HepG2 (cell line): Measurements from ENCODE around the gene CRIM1. TPM values are rescaled to one million over a fixed set of nuclear protein-coding genes. Genes with fewer than 3 reads are reported as not detected.

ENCODE experiments used
- ARID5B ChIP-seq: IDR thresholded peaks from 2 replicates; pipeline ENCODE4 v1.4.0; 2020; ENCODE audit warnings: mild to moderate bottlenecking, missing genetic modification reagents
- BCL6 ChIP-seq: IDR thresholded peaks from 2 replicates; pipeline ENCODE4 v1.6.1; 2016; ENCODE audit warnings: missing genetic modification reagents, missing compliant biosample characterization
- CEBPB ChIP-seq: IDR thresholded peaks from 2 replicates; pipeline ENCODE4 v1.6.1; 2011; ENCODE audit warnings: low read depth, low read length, improper control_type of control experiment, borderline replicate concordance
- DMAP1 ChIP-seq: IDR thresholded peaks from 2 replicates; pipeline ENCODE4 v1.6.1; 2016
- EHMT2 ChIP-seq: fragments of 200-600 bp; sonication (generic); IDR thresholded peaks from 2 replicates; pipeline ENCODE4 v1.7.0; 2017; ENCODE audit warnings: antibody characterized with exemption, low read depth, low read length, borderline replicate concordance
- FLYWCH1 ChIP-seq: sonication (generic); formaldehyde crosslinking; IDR thresholded peaks from 2 replicates; pipeline ENCODE4 v1.8.1; 2023; ENCODE audit warnings: mild to moderate bottlenecking, missing genetic modification reagents
- FOSL2 ChIP-seq: sonication (generic); formaldehyde crosslinking; IDR thresholded peaks from 2 replicates; pipeline ENCODE4 v1.4.0; 2020; ENCODE audit warnings: missing genetic modification reagents
- FOXA1 ChIP-seq, 2 experiments: fragments of 450-650 bp in 1 of 2; sonication (generic) in 1 of 2; formaldehyde crosslinking in 1 of 2; IDR thresholded peaks; 2 replicates each; pipeline versions ENCODE4 v1.4.0 to v1.6.1; 2016 to 2020; ENCODE audit warnings: missing genetic modification reagents in 1 of 2
- GTF2F1 ChIP-seq: fragments of 150-350 bp; IDR thresholded peaks from 2 replicates; pipeline ENCODE4 v1.6.1; 2014; ENCODE audit warnings: low read length
- HBP1 ChIP-seq: IDR thresholded peaks from 2 replicates; pipeline ENCODE4 v1.6.1; 2016; ENCODE audit warnings: low read depth, control low read depth
- HDAC2 ChIP-seq: sonication (generic); formaldehyde crosslinking; IDR thresholded peaks from 2 replicates; pipeline ENCODE4 v1.4.0; 2020; ENCODE audit warnings: missing genetic modification reagents
- KLF6 ChIP-seq: IDR thresholded peaks from 2 replicates; pipeline ENCODE4 v1.8.0; 2016; ENCODE audit warnings: missing biosample characterization, missing genetic modification reagents
- NCOA2 ChIP-seq: sonication (generic); formaldehyde crosslinking; IDR thresholded peaks from 2 replicates; pipeline ENCODE4 v1.8.0; 2022; ENCODE audit warnings: inconsistent platforms
- ONECUT2 ChIP-seq: sonication (generic); formaldehyde crosslinking; IDR thresholded peaks from 2 replicates; pipeline ENCODE4 v1.4.0; 2020; ENCODE audit warnings: missing genetic modification reagents
- SKIL ChIP-seq: sonication (generic); formaldehyde crosslinking; IDR thresholded peaks from 2 replicates; pipeline ENCODE4 v1.8.0; 2022; ENCODE audit warnings: missing genetic modification reagents, mild to moderate bottlenecking, moderate library complexity, borderline replicate concordance
- SMAD9 ChIP-seq: sonication (generic); formaldehyde crosslinking; IDR thresholded peaks from 2 replicates; pipeline ENCODE4 v1.5.1; 2020; ENCODE audit warnings: mild to moderate bottlenecking, missing genetic modification reagents
- TEAD2 ChIP-seq: sonication (generic); formaldehyde crosslinking; IDR thresholded peaks from 2 replicates; pipeline ENCODE4 v1.9.0; 2021; ENCODE audit warnings: missing genetic modification reagents
- TFAP4 ChIP-seq: sonication (generic); IDR thresholded peaks from 2 replicates; pipeline ENCODE4 v1.6.1; 2016; ENCODE audit warnings: low read depth, borderline replicate concordance
- ZMYM4 ChIP-seq: sonication (generic); formaldehyde crosslinking; IDR thresholded peaks from 2 replicates; pipeline ENCODE4 v1.8.1; 2023; ENCODE audit warnings: mild to moderate bottlenecking, missing genetic modification reagents
- ZNF101 ChIP-seq: sonication (generic); formaldehyde crosslinking; IDR thresholded peaks from 2 replicates; pipeline ENCODE4 v1.4.0; 2020; ENCODE audit warnings: mild to moderate bottlenecking, low read depth, missing genetic modification reagents, borderline replicate concordance
- ZNF550 ChIP-seq: sonication (generic); formaldehyde crosslinking; IDR thresholded peaks from 2 replicates; pipeline ENCODE4 v1.4.0; 2020; ENCODE audit warnings: mild to moderate bottlenecking, missing genetic modification reagents, borderline replicate concordance
- ZNF577 ChIP-seq: sonication (generic); formaldehyde crosslinking; IDR thresholded peaks from 2 replicates; pipeline ENCODE4 v1.4.0; 2020; ENCODE audit warnings: mild to moderate bottlenecking, low read depth, missing genetic modification reagents, borderline replicate concordance
- ZNF615 ChIP-seq: sonication (generic); formaldehyde crosslinking; IDR thresholded peaks from 2 replicates; pipeline ENCODE4 v1.5.0; 2020; ENCODE audit warnings: mild to moderate bottlenecking, missing genetic modification reagents, borderline replicate concordance
- ZNF777 ChIP-seq: sonication (generic); formaldehyde crosslinking; IDR thresholded peaks from 2 replicates; pipeline ENCODE4 v1.4.0; 2020; ENCODE audit warnings: missing genetic modification reagents
- polyA plus RNA-seq, 8 experiments: library from polyadenylated mRNA; depleted of rRNA in 3 of 8; stranded (reverse) in 7 of 8; unstranded in 1 of 8; fragments of >200 nt; fragmentation: Illumina TruSeq in 4 of 8; extraction: Trizol in 4 of 8; gene quantifications; 2 replicates each; pipeline versions ENCODE4 v1.2.1 to v1.2.3, GENCODE V29; 2011 to 2016; ENCODE audit warnings: low read depth in 4 of 8, missing spikeins in 1 of 8, mixed read lengths in 1 of 8; ENCODE audit not compliant: insufficient read depth in 1 of 8
- total RNA-seq, 5 experiments: library from RNA; depleted of rRNA; stranded (reverse); fragments of >200 nt; fragmentation: Illumina TruSeq; extraction: Trizol; gene quantifications; 2 replicates each; pipeline ENCODE4 v1.2.3, GENCODE V29; 2016; ENCODE audit warnings: low read depth in 1 of 5

Gene CRIM1
- total and polyA plus RNA-seq, 2 of the 13 experiments (the other 11 are each of a cell fraction or from before 2014, with no cell fraction given) = 39.1 to 69.9 TPM

GRCh38 chr2:36367486-36367885, 11.9 kb downstream of the CRIM1 start (continued):
- TF ChIP-seq HDAC2 (CRISPR knock-in tag) (peak; percentile 44; the same call in 1 of the 2 replicates), CEBPB (no peak), ZNF550 (no peak), TFAP4 (no peak), ARID5B (CRISPR knock-in tag) (peak; percentile 59; the same call in 1 of the 2 replicates), ONECUT2 (CRISPR knock-in tag) (no peak), TEAD2 (CRISPR knock-in tag) (no peak), SKIL (CRISPR knock-in tag) (no peak), FOSL2 (0 out of 2 replicates have a peak, but pooled peaks have one; percentile 9), NCOA2 (CRISPR knock-in tag) (peak; percentile 46; the same call in 1 of the 2 replicates), HBP1 (CRISPR knock-in tag) (no peak), ZNF777 (CRISPR knock-in tag) (no peak), ZMYM4 (CRISPR knock-in tag) (0 out of 2 replicates have a peak, but pooled peaks have one; percentile 36), KLF6 (CRISPR knock-in tag) (no peak), FLYWCH1 (CRISPR knock-in tag) (no peak), FOXA1 (IDR thresholded peaks at IDR 0.05) (peak; percentile 29; the same call in 1 of the 2 replicates), FOXA1 (CRISPR knock-in tag; IDR thresholded peaks at IDR 0.05) (peak; percentile 79), DMAP1 (CRISPR knock-in tag) (0 out of 2 replicates have a peak, but pooled peaks have one; percentile 10), ZNF101 (CRISPR knock-in tag) (no peak), EHMT2 (no peak), ZNF615 (CRISPR knock-in tag) (no peak), SMAD9 (no peak), BCL6 (CRISPR knock-in tag) (peak; percentile 53; the same call in 1 of the 2 replicates), GTF2F1 (no peak), ZNF577 (no peak)
